Measurements from ENCODE around the gene POU2AF2.

DNA sequence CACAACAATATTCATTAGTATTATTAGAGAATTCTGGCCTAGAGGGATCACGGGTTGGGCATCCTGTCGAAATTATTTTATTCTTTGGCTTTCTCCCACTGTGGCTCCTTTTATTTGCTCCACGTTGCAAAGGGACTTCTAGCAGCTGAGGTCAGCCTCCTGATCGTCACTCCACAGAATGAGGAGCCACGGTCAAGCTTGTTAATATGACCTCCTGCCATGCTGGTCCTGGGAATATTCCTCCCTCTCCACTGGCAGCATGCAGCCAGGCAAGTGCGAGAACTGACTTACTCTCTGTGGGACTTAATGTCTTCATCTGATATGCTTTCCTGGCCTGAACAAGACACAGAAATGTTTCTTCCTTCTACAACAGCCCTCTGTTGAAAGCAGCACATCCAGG, 73.8 kb downstream of the POU2AF2 start:
- TF ChIP-seq POLR2A (IDR thresholded peaks at IDR 0.05) (no peak), CTCF (IDR thresholded peaks at IDR 0.05 in 4 of 5, conservative IDR thresholded peaks at IDR 0.05 in 1 of 5) (no peak)

All from gastrocnemius medialis (tissue), 4 donors.